Activated T-helper 1 cell treated with anti-CD3 and anti-CD28 coated beads, Interleukin-12 subunit alpha, Interleukin-12 subunit beta, Interleukin-2, Interleukin-4 antibody, amounts not matched to agents 30 ng/mL and 10 ng/mL and 1 ng/mL, durations not matched to agents 14 hours and 24 hours and 36 hours (primary cell): ENCODE data around the gene KCNA2. TPM values are rescaled to one million over a fixed set of nuclear protein-coding genes. Genes with fewer than 3 reads are reported as not detected.

Experiments
- DNase-seq: peaks from one replicate; pipeline ENCODE4 v3.0.0; 2021; ENCODE audit warnings: low spot score
- H3K27ac Mint-ChIP-seq: one replicate; pipeline ENCODE4 v1.8.0; 2021; ENCODE audit warnings: mild to moderate bottlenecking, mixed read lengths
- H3K27me3 Mint-ChIP-seq: one replicate; pipeline ENCODE4 v1.8.0; 2022; ENCODE audit warnings: mild to moderate bottlenecking, moderate library complexity, mixed read lengths; ENCODE audit not compliant: insufficient read depth
- H3K36me3 Mint-ChIP-seq: one replicate; pipeline ENCODE4 v1.8.0; 2021; ENCODE audit warnings: low read depth, mixed read lengths
- H3K4me1 Mint-ChIP-seq: one replicate; pipeline ENCODE4 v1.8.0; 2021; ENCODE audit warnings: low read depth, mixed read lengths
- H3K4me3 Mint-ChIP-seq: one replicate; pipeline ENCODE4 v1.8.0; 2021; ENCODE audit warnings: mild to moderate bottlenecking, moderate library complexity, mixed read lengths
- H3K9me3 Mint-ChIP-seq: one replicate; pipeline ENCODE4 v1.8.0; 2021; ENCODE audit warnings: mixed read lengths
- intact Hi-C: fragments of 100-400 bp; cut with micrococcal nuclease; formaldehyde crosslinking; loops from one replicate; pipeline ENCODE4 v1.15.1; 2024
- total RNA-seq: library from RNA; stranded (reverse); gene quantifications from 2 replicates; pipeline ENCODE4 v1.2.3, GENCODE V29; 2022

KCNA2 gene
- total RNA-seq, 1 donor from 2014 or later = 1.7 TPM

DNA sequence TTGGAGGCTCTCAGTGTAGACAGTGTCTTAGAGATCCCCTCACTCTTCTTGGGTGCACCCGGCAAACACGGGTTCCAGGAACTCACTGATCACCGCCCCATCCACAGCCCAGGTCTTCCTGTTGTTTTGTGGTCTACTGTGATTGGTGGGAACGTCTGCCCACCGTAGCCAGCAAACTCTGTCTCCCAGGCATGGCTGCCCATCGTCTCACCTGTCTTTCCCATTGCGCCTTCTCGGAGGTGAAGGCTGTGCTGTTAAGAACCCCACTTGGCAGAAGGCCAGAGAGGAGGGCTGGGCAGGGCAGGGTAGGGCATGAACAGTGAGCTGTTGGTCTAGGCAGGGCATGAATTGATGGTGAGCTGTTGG, 14.1 kb upstream of the KCNA2 start:
- H3K4me3 Mint-ChIP-seq = peak overlapping the region; percentile 83
- peaks cover 34% of the 10 kb centered on the region for H3K36me3 Mint-ChIP-seq
- H3K27ac Mint-ChIP-seq = peak overlapping the region; percentile 90
- intact Hi-C loops = no loop called here
- H3K4me1 Mint-ChIP-seq = peaks cover 69% of the 10 kb centered on the region
- no peak for DNase-seq
- peaks cover 4% of the 10 kb centered on the region for H3K27me3 Mint-ChIP-seq
- peaks cover 8% of the 10 kb centered on the region for H3K9me3 Mint-ChIP-seq

GRCh38 chr1:110619412-110620249, 13.5 kb upstream of the KCNA2 start:
- H3K4me1 Mint-ChIP-seq = peaks cover 63% of the 10 kb centered on the region

GRCh38 chr1:110618668-110619067, 12.5 kb upstream of the KCNA2 start:
- peaks cover 3% of the 10 kb centered on the region for H3K9me3 Mint-ChIP-seq
- peaks cover 57% of the 10 kb centered on the region for H3K4me1 Mint-ChIP-seq
- no peak overlapping the region for H3K27ac Mint-ChIP-seq
- intact Hi-C loops = loop anchor here (1.0 to 10.0 kb wide), 8 partner anchors 8 to 376 kb away; partner anchors contain the start of gene LAMTOR5
- H3K36me3 Mint-ChIP-seq = peaks cover 26% of the 10 kb centered on the region
- DNase-seq = no peak
- peaks cover 4% of the 10 kb centered on the region for H3K27me3 Mint-ChIP-seq
- H3K4me3 Mint-ChIP-seq = no peak overlapping the region

More at GRCh38 chr1:110619412-110620249, 13.5 kb upstream of the KCNA2 start:
- Mint-ChIP-seq H3K27me3 (peaks cover 4% of the 10 kb centered on the region), H3K36me3 (peaks cover 31% of the 10 kb centered on the region), H3K4me3 (peak overlapping the region; percentile 83), H3K9me3 (peaks cover 8% of the 10 kb centered on the region), H3K27ac (peak overlapping the region; percentile 90)
- peak; percentile 87 for DNase-seq
- intact Hi-C loops = loop anchor here (1.0 to 10.0 kb wide), 8 partner anchors 9 to 375 kb away; partner anchors contain the start of gene LAMTOR5

DNA sequence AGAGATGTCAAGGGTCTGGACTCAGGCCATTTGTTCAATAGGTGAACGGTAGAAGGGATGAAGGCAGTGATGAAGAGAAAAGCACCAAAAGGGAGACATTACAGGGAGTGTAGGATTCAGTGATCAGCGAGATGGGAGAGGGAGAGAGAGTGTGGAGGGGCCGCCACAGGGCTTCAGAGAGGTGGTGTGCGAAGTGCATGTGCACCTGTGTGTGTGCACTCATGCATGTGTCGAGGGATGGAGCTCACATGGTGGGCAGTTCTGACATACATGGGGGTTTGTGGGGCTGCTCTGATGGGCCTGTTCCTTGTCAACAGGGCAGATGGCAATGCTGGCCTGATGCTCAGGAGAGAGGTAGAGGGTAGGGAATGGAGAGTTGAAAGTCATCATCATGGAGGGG, 11.4 kb upstream of the KCNA2 start:
- Mint-ChIP-seq H3K4me3 (no peak overlapping the region), H3K9me3 (no peaks in the 10 kb centered on the region), H3K27me3 (peaks cover 4% of the 10 kb centered on the region), H3K27ac (peak overlapping the region; percentile 40), H3K36me3 (peaks cover 22% of the 10 kb centered on the region), H3K4me1 (peaks cover 64% of the 10 kb centered on the region)
- intact Hi-C loops = loop anchor here (5.0 to 10.0 kb wide), 2 partner anchors 210 to 377 kb away; partner anchors contain the start of gene LAMTOR5
- DNase-seq = no peak

DNA sequence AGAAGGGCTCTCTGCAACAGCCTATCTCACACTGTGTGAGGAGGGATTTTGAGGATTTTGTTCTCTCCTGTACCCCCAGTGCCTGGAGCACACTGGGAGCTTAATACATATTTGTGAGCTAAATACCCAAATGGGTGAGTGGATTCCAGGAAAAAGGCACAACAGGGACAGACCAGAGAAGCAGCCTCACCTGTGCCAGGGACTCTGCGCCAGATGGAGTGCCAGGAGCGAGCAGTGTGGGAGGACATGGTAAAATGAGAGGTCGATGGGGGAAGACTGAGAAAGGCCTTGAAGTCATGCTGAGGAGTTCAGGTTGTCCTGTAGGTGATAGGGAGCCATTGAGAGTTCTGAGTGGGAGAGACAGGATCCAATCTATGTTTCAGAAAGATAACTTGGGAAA, 11.0 kb upstream of the KCNA2 start:
- Mint-ChIP-seq H3K9me3 (no peaks in the 10 kb centered on the region), H3K27ac (peak overlapping the region; percentile 35), H3K27me3 (peaks cover 4% of the 10 kb centered on the region), H3K4me1 (peaks cover 67% of the 10 kb centered on the region), H3K4me3 (no peak overlapping the region), H3K36me3 (peaks cover 25% of the 10 kb centered on the region)
- intact Hi-C loops = loop anchor here (5.0 to 10.0 kb wide), 2 partner anchors 210 to 378 kb away; partner anchors contain the start of gene LAMTOR5
- DNase-seq = no peak

- H3K36me3 Mint-ChIP-seq = peaks cover 25% of the 10 kb centered on the region
- peaks cover 66% of the 10 kb centered on the region for H3K4me1 Mint-ChIP-seq
- H3K27me3 Mint-ChIP-seq = peaks cover 4% of the 10 kb centered on the region
- DNase-seq = no peak
- no peaks in the 10 kb centered on the region for H3K9me3 Mint-ChIP-seq
- H3K27ac Mint-ChIP-seq = no peak overlapping the region
- intact Hi-C loops = loop anchor here (5.0 to 10.0 kb wide), 2 partner anchors 209 to 378 kb away; partner anchors contain the start of gene LAMTOR5
- H3K4me3 Mint-ChIP-seq = no peak overlapping the region
Measured at GRCh38 chr1:110616587-110616986, 10.4 kb upstream of the KCNA2 start.

GRCh38 chr1:110615548-110616130, 9.5 kb upstream of the KCNA2 start:
- Mint-ChIP-seq H3K27ac (no peak overlapping the region), H3K9me3 (no peaks in the 10 kb centered on the region), H3K4me3 (peak overlapping the region; percentile 32), H3K4me1 (peaks cover 62% of the 10 kb centered on the region), H3K27me3 (peaks cover 2% of the 10 kb centered on the region), H3K36me3 (peaks cover 21% of the 10 kb centered on the region)
- peak; percentile 51 for DNase-seq
- intact Hi-C loops = loop anchor here (1.0 to 10.0 kb wide), 4 partner anchors 60 to 379 kb away; partner anchors contain the start of gene LAMTOR5

DNA sequence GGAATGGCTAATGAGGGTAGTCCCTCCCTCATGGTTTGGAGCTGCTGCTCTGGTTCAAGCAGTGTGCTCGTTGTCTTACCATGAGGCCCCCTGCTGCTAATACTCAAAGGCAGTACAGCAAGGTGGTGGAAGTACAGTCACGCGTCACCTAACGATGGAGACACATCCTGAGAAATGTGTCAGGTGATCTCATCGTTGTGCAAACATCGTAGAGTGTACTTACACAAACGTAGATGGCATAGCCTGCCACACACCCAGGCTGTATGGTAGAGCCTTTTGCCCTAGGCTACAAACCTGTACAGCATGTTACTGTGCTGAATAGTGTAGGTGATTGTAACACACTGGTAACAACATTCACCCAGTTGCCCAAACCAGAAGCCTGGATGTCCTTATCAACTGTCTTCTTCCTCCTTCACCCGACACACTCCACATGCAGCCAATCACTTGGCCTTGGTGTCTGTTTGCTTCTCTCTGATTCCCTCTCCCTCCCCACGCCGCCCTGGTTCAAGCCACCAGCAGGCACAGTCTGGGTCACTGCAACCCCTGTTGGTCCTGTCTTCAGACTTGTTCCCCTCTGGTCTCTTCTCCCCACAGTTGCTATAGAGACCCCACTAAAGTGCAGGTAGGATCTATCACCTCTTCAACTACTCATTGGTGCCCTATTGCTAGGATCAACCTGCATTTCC, 6.0 kb upstream of the KCNA2 start:
- Mint-ChIP-seq H3K36me3 (peaks cover 12% of the 10 kb centered on the region), H3K4me1 (peaks cover 62% of the 10 kb centered on the region), H3K27ac (no peak overlapping the region), H3K9me3 (no peaks in the 10 kb centered on the region), H3K27me3 (peaks cover 17% of the 10 kb centered on the region), H3K4me3 (no peak overlapping the region)
- DNase-seq = no peak
- intact Hi-C loops = loop anchor here (10.0 kb wide), 1 partner anchor 383 kb away; no protein-coding TSS in a partner anchor

DNA sequence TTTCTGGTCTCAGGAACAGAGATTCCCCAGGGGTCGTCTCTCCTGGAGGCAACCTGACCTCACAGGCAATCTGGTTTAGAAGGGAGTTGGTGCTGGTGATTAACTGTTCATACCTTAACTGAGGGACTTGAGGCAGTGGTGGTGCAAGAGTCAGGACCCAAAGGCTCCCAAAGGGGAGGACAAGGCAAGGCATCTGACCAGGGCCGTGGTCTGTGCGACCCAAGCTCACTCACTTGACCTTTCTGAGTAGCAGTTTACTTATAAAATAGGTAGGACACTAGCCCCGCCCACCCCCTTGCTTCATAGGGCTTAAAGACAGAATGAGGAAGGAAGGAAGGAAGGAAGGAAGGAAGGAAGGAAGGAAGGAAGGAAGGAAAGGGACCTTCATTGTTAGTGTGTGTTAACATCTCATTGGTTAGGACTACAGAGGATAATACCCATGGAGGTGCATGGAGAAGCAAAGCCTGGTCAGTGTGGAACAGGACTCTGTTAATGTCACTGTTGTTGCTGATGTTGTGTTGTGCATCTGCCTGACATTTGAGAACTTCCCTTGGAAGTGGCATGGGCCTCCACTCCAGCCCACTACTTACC, 4.6 kb upstream of the KCNA2 start:
- Mint-ChIP-seq H3K27ac (no peak overlapping the region), H3K27me3 (peaks cover 26% of the 10 kb centered on the region)
- intact Hi-C loops = loop anchor here (1.0 to 10.0 kb wide), 3 partner anchors 9 to 384 kb away; partner anchors contain the start of gene RBM15

GRCh38 chr1:110610084-110610483, 3.9 kb upstream of the KCNA2 start:
- Mint-ChIP-seq H3K36me3 (peaks cover 11% of the 10 kb centered on the region), H3K9me3 (no peaks in the 10 kb centered on the region), H3K27me3 (peaks cover 33% of the 10 kb centered on the region), H3K27ac (no peak overlapping the region), H3K4me3 (no peak overlapping the region), H3K4me1 (peaks cover 48% of the 10 kb centered on the region)
- no peak for DNase-seq
- intact Hi-C loops = loop anchor here (1.0 to 10.0 kb wide), 3 partner anchors 9 to 385 kb away; partner anchors contain the start of gene RBM15

More for the DNA sequence above, 4.6 kb upstream of the KCNA2 start:
- H3K36me3 Mint-ChIP-seq = peaks cover 11% of the 10 kb centered on the region
- H3K4me3 Mint-ChIP-seq = no peak overlapping the region
- no peaks in the 10 kb centered on the region for H3K9me3 Mint-ChIP-seq
- peaks cover 53% of the 10 kb centered on the region for H3K4me1 Mint-ChIP-seq
- no peak for DNase-seq

GRCh38 chr1:110608247-110608646, 2.1 kb upstream of the KCNA2 start:
- no peak for DNase-seq
- H3K4me1 Mint-ChIP-seq = peaks cover 47% of the 10 kb centered on the region
- H3K9me3 Mint-ChIP-seq = no peaks in the 10 kb centered on the region
- H3K27me3 Mint-ChIP-seq = peaks cover 38% of the 10 kb centered on the region
- no peak overlapping the region for H3K27ac Mint-ChIP-seq
- peak overlapping the region; percentile 46 for H3K4me3 Mint-ChIP-seq
- intact Hi-C loops = no loop called here
- H3K36me3 Mint-ChIP-seq = peaks cover 20% of the 10 kb centered on the region

DNA sequence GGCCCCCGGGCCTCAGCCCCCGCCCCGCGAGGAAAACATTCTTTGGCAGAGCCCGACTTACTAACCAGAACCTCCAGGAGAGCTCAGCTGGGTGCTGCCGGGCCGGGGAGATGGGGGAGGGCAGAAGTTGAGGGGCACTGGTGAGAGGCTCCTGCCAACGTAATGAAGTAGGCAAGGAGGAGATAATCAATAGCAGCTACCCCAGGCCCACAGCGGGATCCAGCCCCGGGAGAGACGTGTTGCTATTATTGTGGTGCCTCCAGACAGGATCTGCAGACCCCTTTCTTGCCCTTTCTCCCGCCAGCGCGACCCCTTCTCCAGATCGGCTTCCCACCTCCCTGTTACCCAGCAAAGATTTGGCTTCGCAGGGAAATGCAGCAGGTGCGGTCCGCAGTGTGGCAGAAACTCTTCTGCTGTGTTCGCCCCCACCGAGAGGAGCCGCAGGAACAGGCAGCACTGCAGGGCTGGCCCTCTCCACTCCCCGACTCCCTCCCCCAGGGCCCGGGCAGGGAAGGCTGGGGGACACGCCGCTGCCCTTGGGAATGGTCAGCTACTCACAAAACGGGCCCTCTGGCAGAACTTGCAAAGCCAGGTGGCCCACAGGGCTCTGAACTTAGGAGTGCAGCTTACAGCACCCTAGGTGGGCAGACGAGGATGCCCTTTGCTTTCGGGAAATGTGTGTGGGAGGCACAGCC, 1.5 kb upstream of the KCNA2 start:
- H3K9me3 Mint-ChIP-seq = no peaks in the 10 kb centered on the region
- H3K36me3 Mint-ChIP-seq = peaks cover 17% of the 10 kb centered on the region
- H3K27me3 Mint-ChIP-seq = peaks cover 38% of the 10 kb centered on the region
- no peak overlapping the region for H3K27ac Mint-ChIP-seq
- no peak for DNase-seq
- peak overlapping the region; percentile 63 for H3K4me3 Mint-ChIP-seq
- H3K4me1 Mint-ChIP-seq = peaks cover 41% of the 10 kb centered on the region
- intact Hi-C loops = no loop called here
